H9 (cell line): ENCODE results near the gene GHRL. TPM values are rescaled to one million over a fixed set of nuclear protein-coding genes. Genes with fewer than 3 reads are reported as not detected.

Source experiments
- DNase-seq: peaks from one replicate; pipeline ENCODE4 v3.0.0-alpha.2; 2017
- H2AFZ ChIP-seq: one replicate; pipeline ENCODE4 v1.6.1; 2013; ENCODE audit warnings: mild to moderate bottlenecking, low read length, control low read depth, moderate library complexity
- H2AK5ac ChIP-seq: 2 replicates; pipeline ENCODE4 v1.6.1; 2013; ENCODE audit warnings: low read length, control low read depth, mixed read lengths; ENCODE audit not compliant: insufficient read length
- H2BK120ac ChIP-seq: one replicate; pipeline ENCODE4 v1.6.1; 2013; ENCODE audit warnings: low read depth, mild to moderate bottlenecking, low read length, control low read depth, inconsistent platforms; ENCODE audit not compliant: poor library complexity, severe bottlenecking
- H2BK12ac ChIP-seq: 2 replicates; pipeline ENCODE4 v1.6.1; 2013; ENCODE audit warnings: low read length, control low read depth, mixed read lengths, low read depth; ENCODE audit not compliant: insufficient read length
- H2BK15ac ChIP-seq: 2 replicates; pipeline ENCODE4 v1.6.1; 2013; ENCODE audit warnings: low read depth, low read length, control low read depth
- H2BK20ac ChIP-seq: one replicate; pipeline ENCODE4 v1.6.1; 2013; ENCODE audit warnings: low read depth, mild to moderate bottlenecking, low read length, control low read depth, inconsistent platforms; ENCODE audit not compliant: poor library complexity, severe bottlenecking
- H2BK5ac ChIP-seq: 2 replicates; pipeline ENCODE4 v1.6.1; 2013; ENCODE audit warnings: low read length, control low read depth, mixed read lengths; ENCODE audit not compliant: insufficient read length
- H3K14ac ChIP-seq: 2 replicates; pipeline ENCODE4 v1.6.1; 2013; ENCODE audit warnings: low read length, control low read depth; ENCODE audit not compliant: insufficient read depth
- H3K18ac ChIP-seq: 2 replicates; pipeline ENCODE4 v1.6.1; 2013; ENCODE audit warnings: low read depth, mild to moderate bottlenecking, mixed read lengths, low read length, control low read depth; ENCODE audit not compliant: insufficient read length
- H3K23ac ChIP-seq: 2 replicates; pipeline ENCODE4 v1.6.1; 2013; ENCODE audit warnings: low read length, control low read depth, mixed read lengths, low read depth; ENCODE audit not compliant: insufficient read length
- H3K23me2 ChIP-seq: 2 replicates; pipeline ENCODE4 v1.6.1; 2013; ENCODE audit warnings: low read depth, mild to moderate bottlenecking, mixed read lengths, low read length, control low read depth; ENCODE audit not compliant: insufficient read length, poor library complexity, severe bottlenecking
- H3K27ac ChIP-seq: 2 replicates; pipeline ENCODE4 v1.5.1; 2013; ENCODE audit warnings: low read length, control low read depth, mixed read lengths, low read depth; ENCODE audit not compliant: insufficient read length
- H3K27me3 ChIP-seq: 2 replicates; pipeline ENCODE4 v1.6.1; 2013; ENCODE audit warnings: low read length, control low read depth, inconsistent platforms; ENCODE audit not compliant: insufficient read depth
- H3K4ac ChIP-seq: 2 replicates; pipeline ENCODE4 v1.6.1; 2013; ENCODE audit warnings: low read depth, mild to moderate bottlenecking, control low read depth, inconsistent platforms, low read length, moderate library complexity
- H3K4me1 ChIP-seq: 2 replicates; pipeline ENCODE4 v1.6.1; 2013; ENCODE audit warnings: low read length, control low read depth, inconsistent platforms; ENCODE audit not compliant: insufficient read depth
- H3K4me2 ChIP-seq: 2 replicates; pipeline ENCODE4 v1.6.1; 2013; ENCODE audit warnings: low read length, control low read depth, mixed read lengths; ENCODE audit not compliant: insufficient read length, insufficient read depth
- H3K56ac ChIP-seq: 2 replicates; pipeline ENCODE4 v1.6.1; 2013; ENCODE audit warnings: low read depth, mild to moderate bottlenecking, mixed read lengths, low read length, control low read depth; ENCODE audit not compliant: insufficient read length
- H3K79me1 ChIP-seq: 2 replicates; pipeline ENCODE4 v1.6.1; 2013; ENCODE audit warnings: low read depth, mild to moderate bottlenecking, moderate library complexity, low read length, control low read depth, inconsistent platforms; ENCODE audit not compliant: insufficient read depth, poor library complexity, severe bottlenecking
- H3K79me2 ChIP-seq: 2 replicates; pipeline ENCODE4 v1.6.1; 2013; ENCODE audit warnings: low read length, control low read depth, inconsistent platforms; ENCODE audit not compliant: insufficient read depth
- H3K9ac ChIP-seq: 2 replicates; pipeline ENCODE4 v1.6.1; 2013; ENCODE audit warnings: low read length, control low read depth, mixed read lengths; ENCODE audit not compliant: insufficient read length; ENCODE audit errors: extremely low read depth
- H3K9me3 ChIP-seq: one replicate; pipeline ENCODE4 v1.6.1; 2013; ENCODE audit warnings: low read depth, low read length, inconsistent platforms; ENCODE audit not compliant: control insufficient read depth
- H3T11ph ChIP-seq: one replicate; pipeline ENCODE4 v1.6.1; 2013; ENCODE audit warnings: mild to moderate bottlenecking, low read length, control low read depth, inconsistent platforms
- H4K20me1 ChIP-seq: one replicate; pipeline ENCODE4 v1.6.1; 2013; ENCODE audit not compliant: control insufficient read depth, insufficient read length, insufficient read depth
- H4K5ac ChIP-seq: 2 replicates; pipeline ENCODE4 v1.6.1; 2013; ENCODE audit warnings: low read depth, mild to moderate bottlenecking, mixed read lengths, low read length, control low read depth; ENCODE audit not compliant: insufficient read length
- H4K8ac ChIP-seq: replicated peaks from 2 replicates; pipeline ENCODE4 v1.6.1; 2013; ENCODE audit warnings: low read length, control low read depth, mixed read lengths, low read depth; ENCODE audit not compliant: insufficient read length
- H4K91ac ChIP-seq: 2 replicates; pipeline ENCODE4 v1.6.1; 2013; ENCODE audit warnings: low read depth, mild to moderate bottlenecking, moderate library complexity, mixed read lengths, low read length, control low read depth; ENCODE audit not compliant: insufficient read length
- H3K27ac Mint-ChIP-seq, 3 experiments: 2 replicates in 2 of 3; 3 replicates in 1 of 3; pipeline ENCODE4 v1.8.0; 2020 to 2021; ENCODE audit warnings: mixed read lengths in 3 of 3, mild to moderate bottlenecking in 1 of 3, moderate library complexity in 1 of 3
- H3K27me3 Mint-ChIP-seq: 2 replicates; pipeline ENCODE4 v1.8.0; 2021; ENCODE audit warnings: low read depth, mild to moderate bottlenecking, moderate library complexity, mixed read lengths
- H3K36me3 Mint-ChIP-seq, 3 experiments: 2 replicates in 2 of 3; 3 replicates in 1 of 3; pipeline ENCODE4 v1.8.0; 2020 to 2021; ENCODE audit warnings: low read depth in 3 of 3, mixed read lengths in 3 of 3; ENCODE audit not compliant: insufficient read depth in 1 of 3
- H3K4me1 Mint-ChIP-seq, 2 experiments: 2 replicates each; pipeline ENCODE4 v1.8.0; 2020; ENCODE audit warnings: mixed read lengths in 2 of 2
- H3K4me3 Mint-ChIP-seq, 2 experiments: 2 replicates in 1 of 2; 3 replicates in 1 of 2; pipeline ENCODE4 v1.8.0; 2020 to 2021; ENCODE audit warnings: mild to moderate bottlenecking in 2 of 2, mixed read lengths in 2 of 2, moderate library complexity in 1 of 2
- H3K9me3 Mint-ChIP-seq, 2 experiments: 2 replicates in 1 of 2; 3 replicates in 1 of 2; pipeline ENCODE4 v1.8.0; 2020; ENCODE audit warnings: mild to moderate bottlenecking in 2 of 2, mixed read lengths in 2 of 2, moderate library complexity in 1 of 2
- CTCF ChIP-seq: fragments of 200-600 bp; sonication (generic); conservative IDR thresholded peaks from 3 replicates; pipeline ENCODE4 v1.8.0; 2021; ENCODE audit warnings: antibody characterized with exemption, mild to moderate bottlenecking
- WGBS: extraction: QIAGEN DNeasy Blood & Tissue Kit; methylation state at CpG from one replicate; pipeline ENCODE4 v1.1.7; 2013; ENCODE audit warnings: missing lambda C conversion rate, low lambda C conversion rate, mixed read lengths; ENCODE audit not compliant: insufficient read length; ENCODE audit errors: extremely low coverage; 5-methylcytosine and 5-hydroxymethylcytosine counted together
- total RNA-seq: library from RNA; stranded (reverse); gene quantifications from 2 replicates; pipeline ENCODE4 v1.2.1, GENCODE V29; 2021

Gene GHRL
- total RNA-seq, 1 experiment from 2014 or later, result 1.3 TPM

DNA sequence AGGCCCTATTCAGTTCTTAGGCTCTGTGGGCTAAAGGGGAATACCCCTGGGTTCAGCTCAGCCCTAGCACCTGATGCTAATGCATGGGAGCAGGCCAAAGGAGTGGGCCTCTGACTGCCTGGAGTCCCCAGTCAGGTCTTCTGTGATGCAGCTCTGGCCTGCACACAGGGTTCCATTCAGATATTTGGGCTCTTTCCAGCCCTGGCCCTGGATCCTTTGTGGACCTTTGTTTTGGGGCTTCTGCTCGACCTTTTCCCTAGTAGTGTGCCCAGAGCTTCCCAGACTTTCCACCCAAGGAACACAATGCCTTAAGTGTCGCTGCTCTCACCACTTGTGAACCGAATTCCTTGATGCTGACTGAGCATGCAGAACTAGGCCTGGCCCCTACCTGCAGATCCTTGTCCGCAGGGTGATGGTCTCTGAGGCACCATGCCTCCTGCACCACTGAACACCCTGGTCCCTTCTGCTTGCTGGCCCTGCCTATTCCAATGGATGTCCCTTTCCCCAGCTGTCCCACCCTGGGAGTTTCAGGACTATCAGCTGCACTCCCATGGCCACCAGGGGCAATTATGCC lies 23.1 kb upstream of the GHRL start:
- Histone ChIP-seq H2BK5ac (no peak overlapping the region), H4K20me1 (no peaks in the 10 kb centered on the region), H2BK12ac (no peak overlapping the region), H3K9ac (no peak overlapping the region), H3K27me3 (no peaks in the 10 kb centered on the region), H2BK20ac (no peak overlapping the region), H2BK15ac (no peak overlapping the region), H3K79me1 (no peaks in the 10 kb centered on the region), H3K23me2 (peaks cover 5% of the 10 kb centered on the region), H3K4me2 (no peak overlapping the region), H4K8ac (no peak overlapping the region), H4K5ac (no peak overlapping the region), H3K23ac (no peak overlapping the region), H3K4me1 (no peaks in the 10 kb centered on the region), H3K27ac (no peak overlapping the region), H3K9me3 (no peaks in the 10 kb centered on the region), H2AFZ (no peak overlapping the region), H4K91ac (no peak overlapping the region), H2BK120ac (no peak overlapping the region), H3K79me2 (peaks cover 12% of the 10 kb centered on the region), H3K56ac (no peak overlapping the region), H3K14ac (no peak overlapping the region), H3T11ph (no peak overlapping the region), H3K4ac (no peak overlapping the region), H2AK5ac (no peak overlapping the region), H3K18ac (no peak overlapping the region)
- no CpG with 5 or more reads among the region's 4 CpGs for WGBS
- Mint-ChIP-seq H3K9me3 (no peaks in the 10 kb centered on the region), H3K27ac (peak overlapping the region in 1 of 3 experiments; percentile 20; a peak in 1 of 7 replicates), H3K36me3 (peaks cover 25 to 75% (median 66%) of the 10 kb centered on the region in 3 experiments; a peak in 6 of 7 replicates), H3K4me3 (no peak overlapping the region), H3K4me1 (peaks cover 0 to 5% of the 10 kb centered on the region in 2 experiments; a peak in 3 of 4 replicates), H3K27me3 (no peaks in the 10 kb centered on the region)
- no peak for TF ChIP-seq CTCF
- DNase-seq, result no peak
